MCF 10A (cell line): Measurements from ENCODE around the gene CGB2. TPM values are rescaled to one million over a fixed set of nuclear protein-coding genes. Genes with fewer than 3 reads are reported as not detected.
A peak's percentile ranks its signal among the peaks of the same experiment; 100 is the strongest.

Experiments used
- BruUV-seq: library from RNA; stranded (reverse); fragments of 400-500 nt; replicated peaks from 2 replicates; lab custom pipeline; 2021; lab: Mats Ljungman, UMichigan
- CTCF ChIA-PET: fragments of 300-600 bp; sonication (Branson Sonifier 250); formaldehyde crosslinking; extraction: SDS; loops from one replicate; lab custom pipeline; 2021; ENCODE audit warnings: antibody characterized with exemption, inconsistent platforms; lab: Yijun Ruan, JAX
- POLR2A ChIA-PET: fragments of 300-600, 350-650 bp; sonication (Branson Sonifier 250); formaldehyde crosslinking; extraction: SDS; loops from one replicate; lab custom pipeline; 2020; ENCODE audit warnings: antibody characterized with exemption, inconsistent platforms; lab: Yijun Ruan, JAX
- DNase-seq: peaks from one replicate; pipeline ENCODE4 v3.0.0-alpha.2; 2018; ENCODE audit not compliant: unreplicated experiment
- H3K27ac Mint-ChIP-seq: one replicate; pipeline ENCODE4 v1.8.0; 2022; ENCODE audit warnings: mild to moderate bottlenecking, low read depth, mixed read lengths; ENCODE audit not compliant: unreplicated experiment
- H3K27me3 Mint-ChIP-seq: one replicate; pipeline ENCODE4 v1.8.0; 2022; ENCODE audit warnings: mixed read lengths; ENCODE audit not compliant: insufficient read depth, unreplicated experiment
- H3K36me3 Mint-ChIP-seq: one replicate; pipeline ENCODE4 v1.8.0; 2022; ENCODE audit warnings: mild to moderate bottlenecking, moderate library complexity, mixed read lengths; ENCODE audit not compliant: insufficient read depth, unreplicated experiment
- H3K4me1 Mint-ChIP-seq: one replicate; pipeline ENCODE4 v1.8.0; 2022; ENCODE audit warnings: mixed read lengths; ENCODE audit not compliant: insufficient read depth, unreplicated experiment
- H3K4me3 Mint-ChIP-seq: one replicate; pipeline ENCODE4 v1.8.0; 2022; ENCODE audit warnings: mild to moderate bottlenecking, moderate library complexity, mixed read lengths; ENCODE audit not compliant: unreplicated experiment
- H3K9me3 Mint-ChIP-seq: one replicate; pipeline ENCODE4 v1.8.0; 2022; ENCODE audit warnings: mixed read lengths; ENCODE audit not compliant: unreplicated experiment
- intact Hi-C: fragments of 100-400 bp; cut with micrococcal nuclease; formaldehyde crosslinking; loops from 2 replicates; pipeline ENCODE4 v1.14.1; 2022
- total RNA-seq: library from RNA; stranded (reverse); gene quantifications from 2 replicates; pipeline ENCODE4 v1.2.3, GENCODE V29; 2022
- TF ChIP-seq, protein P1 (sequence below): fragments of 200-600 bp; IDR thresholded peaks from one replicate; pipeline ENCODE4 v1.8.0; 2022; ENCODE audit warnings: antibody characterized with exemption, mild to moderate bottlenecking; ENCODE audit not compliant: unreplicated experiment

Gene CGB2
- total RNA-seq, 1 experiment from 2014 or later = not detected

DNA sequence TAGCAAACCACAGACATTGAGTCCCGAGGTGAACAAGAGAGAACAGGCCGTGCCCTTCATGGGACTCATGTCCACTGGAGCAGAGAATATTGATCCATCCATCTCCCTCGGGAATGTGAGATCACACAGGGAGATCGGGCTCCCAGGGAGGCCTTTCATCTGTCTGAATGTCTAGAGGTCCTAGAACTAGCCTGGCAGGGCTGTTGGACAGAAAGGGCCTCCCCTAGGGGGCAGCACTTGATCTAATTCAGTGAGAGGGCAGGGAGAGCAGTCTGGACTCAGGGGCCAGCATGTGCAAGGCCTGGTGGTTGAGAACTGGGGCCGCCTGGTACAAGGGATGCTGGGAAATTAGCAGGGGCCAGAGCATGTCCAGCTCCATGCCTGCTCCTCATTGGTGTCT, 33.7 kb upstream of the CGB2 start:
- CTCF ChIA-PET = interaction anchor here (0.6 to 2.0 kb wide), 15 partner anchors 10 to 585 kb away, joined by 3 to 13 read pairs (median 3); partner anchors contain the start of gene NTF4
- no peak overlapping the region for H3K4me3 Mint-ChIP-seq

DNA sequence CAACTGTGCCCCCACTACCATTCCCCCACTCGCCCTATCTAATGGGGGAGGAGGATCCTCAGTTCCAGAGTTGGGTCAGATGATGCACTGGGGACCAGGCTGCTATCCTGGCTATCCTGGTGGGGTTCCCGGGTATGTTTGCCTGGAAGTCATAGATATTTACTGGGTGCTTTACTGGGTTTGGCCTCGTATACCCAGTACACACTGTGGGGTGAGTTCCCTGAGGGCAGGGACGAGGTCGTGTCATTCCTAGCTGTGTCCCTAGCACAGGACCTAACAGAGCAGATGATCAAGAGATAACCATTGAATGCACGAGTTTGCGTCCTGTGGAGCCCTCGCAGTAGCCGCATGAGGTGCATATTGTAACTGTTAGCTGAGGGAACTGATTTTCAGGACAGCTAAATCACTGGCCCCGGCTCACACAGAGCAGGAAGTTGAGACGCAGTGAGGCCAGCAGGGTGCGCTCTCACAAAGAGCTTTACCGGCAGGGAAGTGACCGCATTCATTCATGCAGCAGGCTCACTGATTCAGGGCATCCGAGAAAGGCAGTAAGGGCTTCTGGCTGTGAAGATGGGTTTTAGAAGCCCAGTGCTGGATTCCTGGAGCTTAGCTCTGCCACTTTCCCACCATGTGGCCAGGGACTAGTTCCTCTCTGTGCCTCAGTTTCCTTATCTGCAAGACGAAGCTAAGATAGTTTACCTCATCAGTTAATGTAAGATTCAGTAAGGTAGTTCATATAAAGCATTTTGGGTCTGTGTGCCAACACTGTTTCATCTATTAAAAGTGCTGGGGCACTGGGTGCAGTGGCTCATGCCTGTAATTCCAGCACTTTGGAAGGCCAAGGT, 32.0 kb upstream of the CGB2 start:
- CTCF ChIA-PET = interaction anchor here (0.6 to 3.6 kb wide), 27 partner anchors 9 to 1788 kb away, joined by 3 to 17 read pairs (median 4); partner anchors contain the start of gene NTF4
- TF ChIP-seq, protein P1, sequence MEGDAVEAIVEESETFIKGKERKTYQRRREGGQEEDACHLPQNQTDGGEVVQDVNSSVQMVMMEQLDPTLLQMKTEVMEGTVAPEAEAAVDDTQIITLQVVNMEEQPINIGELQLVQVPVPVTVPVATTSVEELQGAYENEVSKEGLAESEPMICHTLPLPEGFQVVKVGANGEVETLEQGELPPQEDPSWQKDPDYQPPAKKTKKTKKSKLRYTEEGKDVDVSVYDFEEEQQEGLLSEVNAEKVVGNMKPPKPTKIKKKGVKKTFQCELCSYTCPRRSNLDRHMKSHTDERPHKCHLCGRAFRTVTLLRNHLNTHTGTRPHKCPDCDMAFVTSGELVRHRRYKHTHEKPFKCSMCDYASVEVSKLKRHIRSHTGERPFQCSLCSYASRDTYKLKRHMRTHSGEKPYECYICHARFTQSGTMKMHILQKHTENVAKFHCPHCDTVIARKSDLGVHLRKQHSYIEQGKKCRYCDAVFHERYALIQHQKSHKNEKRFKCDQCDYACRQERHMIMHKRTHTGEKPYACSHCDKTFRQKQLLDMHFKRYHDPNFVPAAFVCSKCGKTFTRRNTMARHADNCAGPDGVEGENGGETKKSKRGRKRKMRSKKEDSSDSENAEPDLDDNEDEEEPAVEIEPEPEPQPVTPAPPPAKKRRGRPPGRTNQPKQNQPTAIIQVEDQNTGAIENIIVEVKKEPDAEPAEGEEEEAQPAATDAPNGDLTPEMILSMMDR = peak; percentile 81
- DNase-seq = peak; percentile 69
- Mint-ChIP-seq H3K27me3 (no peaks in the 10 kb centered on the region), H3K9me3 (no peaks in the 10 kb centered on the region), H3K27ac (no peak overlapping the region), H3K4me1 (peaks cover 9% of the 10 kb centered on the region), H3K4me3 (no peak overlapping the region), H3K36me3 (peaks cover 55% of the 10 kb centered on the region)
- POLR2A ChIA-PET = interaction anchor here (0.6 to 0.8 kb wide), 3 partner anchors 9 to 218 kb away, joined by 3 read pairs; no protein-coding TSS in a partner anchor
- intact Hi-C loops = loop anchor here (2.0 to 10.0 kb wide), 3 partner anchors 75 to 225 kb away; no protein-coding TSS in a partner anchor
- no TSS peak for BruUV-seq

More for the DNA sequence above, 33.7 kb upstream of the CGB2 start:
- Mint-ChIP-seq H3K36me3 (peaks cover 38% of the 10 kb centered on the region), H3K9me3 (no peaks in the 10 kb centered on the region), H3K27me3 (no peaks in the 10 kb centered on the region), H3K4me1 (peaks cover 18% of the 10 kb centered on the region), H3K27ac (no peak overlapping the region)
- TF ChIP-seq, protein P1 = peak; percentile 38
- POLR2A ChIA-PET = interaction anchor here (0.6 kb wide), 1 partner anchor 1434 kb away, joined by 3 read pairs; no protein-coding TSS in a partner anchor
- BruUV-seq = no TSS peak
- DNase-seq = peak; percentile 64
- intact Hi-C loops = loop anchor here (2.0 to 10.0 kb wide), 3 partner anchors 77 to 227 kb away; no protein-coding TSS in a partner anchor

DNA sequence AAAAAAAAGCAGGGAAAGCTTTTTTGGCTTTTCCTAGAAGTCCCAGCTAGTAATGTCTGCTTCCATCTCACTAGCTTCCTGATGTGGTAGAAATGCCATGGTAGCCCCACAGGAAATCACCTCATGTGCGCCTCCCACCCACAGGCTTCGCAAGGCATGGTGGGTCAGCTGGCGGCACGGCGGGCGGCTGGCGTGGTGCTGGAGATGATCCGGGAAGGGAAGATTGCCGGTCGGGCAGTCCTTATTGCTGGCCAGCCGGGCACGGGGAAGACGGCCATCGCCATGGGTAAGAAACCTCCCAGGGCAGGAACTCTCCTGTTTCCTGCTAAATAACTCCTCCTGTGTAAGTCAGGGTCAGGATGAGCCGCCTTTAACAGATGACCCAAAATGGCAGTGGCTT, 27.6 kb upstream of the CGB2 start:
- no TSS peak for BruUV-seq
- CTCF ChIA-PET = interaction anchor here (1.0 kb wide), 2 partner anchors 11 to 93 kb away, joined by 5 to 7 read pairs; partner anchors contain the start of genes GYS1 and RUVBL2
- POLR2A ChIA-PET = no interaction called here
- TF ChIP-seq, protein P1 = no peak
- no peak for DNase-seq
- Mint-ChIP-seq H3K4me3 (no peak overlapping the region), H3K4me1 (no peaks in the 10 kb centered on the region), H3K36me3 (peaks cover 80% of the 10 kb centered on the region), H3K27ac (no peak overlapping the region), H3K27me3 (no peaks in the 10 kb centered on the region), H3K9me3 (no peaks in the 10 kb centered on the region)
- intact Hi-C loops = no loop called here

DNA sequence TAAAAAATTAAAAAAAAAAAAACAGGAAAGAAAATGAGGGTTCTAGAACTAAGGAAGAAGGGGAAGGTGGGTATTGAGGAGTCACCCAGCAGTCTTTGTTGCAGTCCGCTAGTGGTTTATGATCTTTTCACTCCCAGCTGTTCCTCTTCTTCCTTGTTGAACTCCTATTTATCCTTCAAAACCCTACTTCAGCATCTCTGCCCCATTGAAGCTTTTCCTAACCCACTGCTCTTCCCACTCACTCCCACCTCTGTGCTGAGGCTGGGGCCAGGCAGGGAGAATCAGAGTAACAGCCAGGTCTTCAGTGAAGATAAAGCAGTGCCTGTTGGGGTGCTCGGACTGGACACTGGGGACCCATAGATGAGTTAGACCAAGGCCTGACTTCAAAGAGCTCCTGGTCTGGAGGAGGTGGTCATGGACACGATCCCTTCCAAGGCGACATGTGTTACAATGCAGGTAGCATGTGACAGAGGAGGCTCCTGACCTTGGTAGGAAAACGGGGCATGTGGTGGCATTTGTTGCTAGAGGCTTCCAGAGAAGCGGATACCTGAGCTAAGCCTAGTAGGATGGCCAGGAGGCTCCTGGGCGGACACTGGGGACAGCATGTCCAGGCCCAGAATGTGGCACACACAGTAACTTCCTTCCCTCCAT, 26.6 kb upstream of the CGB2 start:
- ChIA-PET CTCF (interaction anchor here (0.9 to 1.0 kb wide), 2 partner anchors 92 to 203 kb away, joined by 3 to 5 read pairs; no protein-coding TSS in a partner anchor), POLR2A (no interaction called here)
- no TSS peak for BruUV-seq
- no peaks in the 10 kb centered on the region for H3K27me3 Mint-ChIP-seq
- H3K27ac Mint-ChIP-seq = no peak overlapping the region
- no peak for DNase-seq
- H3K4me1 Mint-ChIP-seq = no peaks in the 10 kb centered on the region
- intact Hi-C loops = no loop called here
- no peaks in the 10 kb centered on the region for H3K9me3 Mint-ChIP-seq
- TF ChIP-seq, protein P1 = no peak
- no peak overlapping the region for H3K4me3 Mint-ChIP-seq
- peaks cover 81% of the 10 kb centered on the region for H3K36me3 Mint-ChIP-seq
